Erythroblast (primary cell): Measurements from ENCODE around the gene CABLES1.

Experiments
- GATA1 ChIP-seq: IDR thresholded peaks from 2 replicates; pipeline ENCODE4 v1.6.1; 2011; ENCODE audit warnings: low read depth, mild to moderate bottlenecking, control low read depth, low read length, moderate library complexity
- POLR2A ChIP-seq: IDR thresholded peaks from 2 replicates; pipeline ENCODE4 v1.6.1; 2011; ENCODE audit warnings: mild to moderate bottlenecking, low read length

DNA sequence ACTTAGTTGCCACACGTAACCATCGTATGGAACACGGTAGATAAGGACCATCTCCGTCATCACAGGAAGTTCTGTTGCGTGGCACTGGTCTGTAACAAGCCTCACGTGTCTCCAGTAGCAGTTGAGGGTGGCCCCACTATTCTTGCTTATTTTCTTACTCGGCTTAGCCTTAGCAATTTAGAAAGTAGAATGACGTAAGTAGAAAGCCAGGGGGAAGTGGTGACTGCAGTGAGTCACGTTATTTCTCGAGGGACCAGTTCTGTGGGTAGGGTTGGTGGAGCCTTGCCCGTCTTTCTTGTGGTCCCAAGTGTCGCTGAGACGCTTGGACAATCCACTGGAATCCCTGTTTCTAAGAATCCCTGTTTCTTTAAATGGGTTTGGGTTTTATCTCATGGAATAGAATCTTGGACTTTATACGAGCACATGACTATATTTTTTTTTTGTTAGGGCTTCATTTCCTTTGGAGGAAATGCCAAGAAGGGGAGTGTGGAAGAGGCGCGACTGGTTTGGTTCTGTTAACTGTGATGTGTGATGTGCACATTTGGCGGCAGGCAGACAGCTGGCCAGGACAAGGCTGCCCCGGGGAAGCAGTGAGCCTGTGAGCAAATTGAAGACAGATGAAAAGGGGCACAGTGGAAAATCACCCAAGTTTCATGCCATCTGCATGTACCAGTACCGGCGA is 96.2 kb downstream of the CABLES1 start:
- TF ChIP-seq POLR2A = no peak
- TF ChIP-seq GATA1 = no peak
